HepG2 (cell line): ENCODE results near the gene ANK3. TPM values are rescaled to one million over a fixed set of nuclear protein-coding genes. Genes with fewer than 3 reads are reported as not detected.

Experiments
- ATAC-seq: fragments of 200-7000 bp; cut with Tn5 transposase; 3 replicates; pipeline ENCODE4 v1.9.1; 2020; ENCODE audit warnings: mild to moderate bottlenecking, moderate library complexity
- BruUV-seq: library from RNA; stranded (reverse); fragments of 400-500 nt; replicated peaks from 2 replicates; lab custom pipeline; 2021; lab: Mats Ljungman, UMichigan
- CTCF ChIA-PET: fragments of 300-600 bp; formaldehyde crosslinking; extraction: SDS; loops from one replicate; lab custom pipeline; 2021; ENCODE audit warnings: low total read pairs, inconsistent platforms, low intra/inter-chr PET ratio; lab: Yijun Ruan, JAX
- POLR2A ChIA-PET: fragments of 350-600 bp; sonication (Branson Sonifier 250); formaldehyde crosslinking; loops from one replicate; lab custom pipeline; 2020; ENCODE audit warnings: antibody characterized with exemption, inconsistent platforms; lab: Yijun Ruan, JAX
- DNase-seq: peaks from one replicate; pipeline ENCODE4 v3.0.0-alpha.2; 2015; ENCODE audit warnings: low spot score
- FAIRE-seq: peaks from 3 replicates; lab custom pipeline; 2011; peaks lifted over from hg19 to GRCh38; lab: Jason Lieb, UNC
- H2AFZ ChIP-seq: one replicate; pipeline ENCODE4 v1.6.1; 2011; ENCODE audit warnings: low read length, inconsistent platforms
- H3K27ac ChIP-seq: fragments of 300-600 bp; 3 replicates; pipeline ENCODE4 v1.8.0; 2011; ENCODE audit warnings: mixed run types, mild to moderate bottlenecking, mixed read lengths, low read length, inconsistent platforms; ENCODE audit not compliant: insufficient read depth; ENCODE audit errors: extremely low read length
- H3K27me3 ChIP-seq, 2 experiments: fragments of 200-600 bp in 1 of 2; 2 replicates in 1 of 2; 3 replicates in 1 of 2; pipeline versions ENCODE4 v1.6.0 to v1.8.0; 2011; ENCODE audit warnings: low read length in 2 of 2, mild to moderate bottlenecking in 2 of 2, moderate library complexity in 2 of 2, inconsistent platforms in 1 of 2; ENCODE audit not compliant: insufficient read depth in 2 of 2, control insufficient read depth in 1 of 2
- H3K36me3 ChIP-seq, 2 experiments: fragments of 200-600 bp in 1 of 2; replicated peaks in 1 of 2; 2 replicates in 1 of 2; 3 replicates in 1 of 2; pipeline versions ENCODE4 v1.5.1 to v1.8.0; 2011; ENCODE audit warnings: low read length in 2 of 2, inconsistent platforms in 1 of 2; ENCODE audit not compliant: insufficient read depth in 2 of 2, control insufficient read depth in 1 of 2
- H3K4me1 ChIP-seq: 2 replicates; pipeline ENCODE4 v1.5.1; 2012; ENCODE audit warnings: low read length, inconsistent platforms; ENCODE audit not compliant: insufficient read depth
- H3K4me2 ChIP-seq: 2 replicates; pipeline ENCODE4 v1.6.0; 2011; ENCODE audit warnings: low read depth, low read length, inconsistent platforms
- H3K4me3 ChIP-seq, 3 experiments: fragments of 200-600 bp in 1 of 3; sonication (generic), shearing (Covaris generic) in 1 of 3; replicated peaks in 1 of 3; 2 replicates each; pipeline ENCODE4 v1.5.1; 2011 to 2016; ENCODE audit warnings: low read length in 3 of 3, inconsistent platforms in 2 of 3, low read depth in 2 of 3, mild to moderate bottlenecking in 2 of 3, control low read depth in 1 of 3, mixed read lengths in 1 of 3; ENCODE audit not compliant: insufficient read depth in 1 of 3
- H3K79me2 ChIP-seq: one replicate; pipeline ENCODE4 v1.6.1; 2011; ENCODE audit warnings: low read length, inconsistent platforms; ENCODE audit not compliant: insufficient read depth
- H3K9ac ChIP-seq: 2 replicates; pipeline ENCODE4 v1.6.0; 2011; ENCODE audit warnings: mild to moderate bottlenecking, low read depth, low read length, inconsistent platforms; ENCODE audit not compliant: insufficient read depth
- H3K9me3 ChIP-seq: 2 replicates; pipeline ENCODE4 v1.5.1; 2012; ENCODE audit warnings: mild to moderate bottlenecking, low read length
- H4K20me1 ChIP-seq: 2 replicates; pipeline ENCODE4 v1.6.0; 2011; ENCODE audit warnings: inconsistent platforms, mild to moderate bottlenecking, low read length, moderate library complexity; ENCODE audit not compliant: insufficient read depth
- BRCA1 ChIP-seq: sonication (generic); formaldehyde crosslinking; IDR thresholded peaks from 2 replicates; pipeline ENCODE4 v1.4.0; 2020; ENCODE audit warnings: missing genetic modification reagents
- EHMT2 ChIP-seq: fragments of 200-600 bp; sonication (generic); IDR thresholded peaks from 2 replicates; pipeline ENCODE4 v1.7.0; 2017; ENCODE audit warnings: antibody characterized with exemption, low read depth, low read length, borderline replicate concordance
- TCF7 ChIP-seq: sonication (generic); IDR thresholded peaks from 2 replicates; pipeline ENCODE4 v1.6.1; 2016; ENCODE audit warnings: antibody characterized with exemption, low read depth
- THYN1 ChIP-seq: sonication (generic); formaldehyde crosslinking; IDR thresholded peaks from 2 replicates; pipeline ENCODE4 v1.8.1; 2023; ENCODE audit warnings: low read depth, mild to moderate bottlenecking, moderate library complexity, missing genetic modification reagents, borderline replicate concordance
- U2AF2 ChIP-seq: fragments of 200-400 bp; formaldehyde crosslinking; IDR thresholded peaks from 2 replicates; pipeline ENCODE4 v1.6.1; 2017; ENCODE audit warnings: low read depth, mild to moderate bottlenecking, low read length
- XRCC5 ChIP-seq: fragments of 200-400 bp; formaldehyde crosslinking; optimal IDR thresholded peaks from 2 replicates; pipeline ENCODE3; 2017; ENCODE audit warnings: mild to moderate bottlenecking, low read length
- ZNF749 ChIP-seq: sonication (generic); formaldehyde crosslinking; IDR thresholded peaks from 2 replicates; pipeline ENCODE4 v1.8.0; 2022; ENCODE audit warnings: mild to moderate bottlenecking, missing genetic modification reagents, moderate library complexity, borderline replicate concordance
- ZNF816 ChIP-seq: sonication (generic); formaldehyde crosslinking; IDR thresholded peaks from 2 replicates; pipeline ENCODE4 v1.8.0; 2022; ENCODE audit warnings: missing genetic modification reagents, mild to moderate bottlenecking, borderline replicate concordance
- WGBS: methylation state at CpG from one replicate; pipeline ENCODE4 v1.1.6; 2017; ENCODE audit warnings: low lambda C conversion rate; 5-methylcytosine and 5-hydroxymethylcytosine counted together
- in situ Hi-C: cut with HindIII; loops from 2 replicates; pipeline ENCODE4 v1.10.0; 2017; ENCODE audit warnings: low pct_unique_long_range_greater_than_20kb; ENCODE audit not compliant: extremely low pct_ligation_motif_present
- intact Hi-C: fragments of 100-400 bp; cut with micrococcal nuclease; formaldehyde crosslinking; loops from one replicate; pipeline ENCODE4 v1.10.0; 2022; ENCODE audit not compliant: unreplicated experiment
- polyA plus RNA-seq, 8 experiments: library from polyadenylated mRNA; depleted of rRNA in 3 of 8; stranded (reverse) in 7 of 8; unstranded in 1 of 8; fragments of >200 nt; fragmentation: Illumina TruSeq in 4 of 8; extraction: Trizol in 4 of 8; gene quantifications; 2 replicates each; pipeline versions ENCODE4 v1.2.1 to v1.2.3, GENCODE V29; 2011 to 2016; ENCODE audit warnings: low read depth in 4 of 8, missing spikeins in 1 of 8, mixed read lengths in 1 of 8; ENCODE audit not compliant: insufficient read depth in 1 of 8
- total RNA-seq, 5 experiments: library from RNA; depleted of rRNA; stranded (reverse); fragments of >200 nt; fragmentation: Illumina TruSeq; extraction: Trizol; gene quantifications; 2 replicates each; pipeline ENCODE4 v1.2.3, GENCODE V29; 2016; ENCODE audit warnings: low read depth in 1 of 5
- TF ChIP-seq, protein P1 (sequence below): sonication (generic); formaldehyde crosslinking; IDR thresholded peaks from 2 replicates; pipeline ENCODE4 v1.4.0; 2020; ENCODE audit warnings: missing genetic modification reagents
- TF ChIP-seq, protein P2 (sequence below): sonication (generic); formaldehyde crosslinking; IDR thresholded peaks from 2 replicates; pipeline ENCODE4 v1.4.0; 2020; ENCODE audit warnings: missing genetic modification reagents
- TF ChIP-seq, protein P3 (sequence below): sonication (generic); formaldehyde crosslinking; IDR thresholded peaks from 2 replicates; pipeline ENCODE4 v1.8.0; 2022; ENCODE audit warnings: mild to moderate bottlenecking, missing genetic modification reagents

Gene ANK3
- total and polyA plus RNA-seq, 2 of the 13 experiments (the other 11 are each of a cell fraction or from before 2014, with no cell fraction given), result not detected

DNA sequence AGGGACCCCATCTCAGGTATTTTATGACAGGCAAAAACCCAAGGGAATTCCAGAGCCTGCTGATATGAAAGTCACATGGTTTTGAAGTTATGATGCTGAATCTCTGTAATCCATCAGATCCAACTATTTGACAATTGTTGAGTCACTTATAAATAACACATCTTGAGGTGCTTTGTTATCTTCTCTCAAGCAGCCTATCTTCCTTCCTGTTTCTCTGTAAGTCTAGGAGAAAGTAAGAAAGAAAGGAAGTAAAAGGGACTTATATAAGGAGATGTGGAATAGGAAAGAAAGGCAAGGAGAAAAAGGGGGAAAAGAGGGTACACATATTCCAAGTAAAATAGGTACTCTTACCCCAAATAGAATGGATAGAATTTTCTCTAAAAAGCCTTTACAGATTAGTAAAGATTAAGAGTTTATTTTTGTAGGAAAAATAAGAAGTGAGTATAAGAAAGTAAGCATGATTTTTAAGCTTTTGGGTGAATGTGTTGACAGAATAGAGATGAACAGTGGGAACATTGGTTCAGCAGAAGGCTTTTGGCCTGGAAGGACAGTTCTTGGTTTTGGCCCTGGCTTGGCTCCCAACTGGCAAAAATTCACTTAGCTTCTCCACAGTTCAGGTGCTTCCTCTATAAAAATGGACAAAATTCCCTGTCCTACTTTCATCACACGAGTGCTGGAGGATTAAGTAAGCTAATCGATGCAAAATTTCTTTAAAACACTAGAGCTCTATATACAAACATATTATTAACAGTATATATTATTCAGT is 39.6 kb upstream of the ANK3 start:
- no peak for DNase-seq
- 0% methylated on average over 2 of the region's 2 CpGs for WGBS
- Histone ChIP-seq H3K4me1 (no peaks in the 10 kb centered on the region; the same call in 1 of the 2 replicates), H3K27ac (no peak overlapping the region), H3K9ac (no peak overlapping the region), H3K36me3 (no peaks in the 10 kb centered on the region), H3K9me3 (no peaks in the 10 kb centered on the region), H3K4me3 (no peak overlapping the region), H3K27me3 (no peaks in the 10 kb centered on the region), H2AFZ (no peak overlapping the region), H3K4me2 (no peak overlapping the region), H4K20me1 (no peaks in the 10 kb centered on the region), H3K79me2 (no peaks in the 10 kb centered on the region)
- POLR2A ChIA-PET, result no interaction called here
- BruUV-seq, result no TSS peak
- in situ Hi-C loops (no loop called here), intact Hi-C loops (no loop called here)
- no peak for FAIRE-seq
- ATAC-seq, result no peak
- CTCF ChIA-PET, result no interaction called here
- TF ChIP-seq BRCA1 (CRISPR knock-in tag) (no peak), EHMT2 (no peak), ZNF749 (CRISPR knock-in tag) (no peak), ZNF816 (no peak), U2AF2 (no peak), XRCC5 (no peak), THYN1 (no peak), TCF7 (no peak)
- TF ChIP-seq, protein P1, sequence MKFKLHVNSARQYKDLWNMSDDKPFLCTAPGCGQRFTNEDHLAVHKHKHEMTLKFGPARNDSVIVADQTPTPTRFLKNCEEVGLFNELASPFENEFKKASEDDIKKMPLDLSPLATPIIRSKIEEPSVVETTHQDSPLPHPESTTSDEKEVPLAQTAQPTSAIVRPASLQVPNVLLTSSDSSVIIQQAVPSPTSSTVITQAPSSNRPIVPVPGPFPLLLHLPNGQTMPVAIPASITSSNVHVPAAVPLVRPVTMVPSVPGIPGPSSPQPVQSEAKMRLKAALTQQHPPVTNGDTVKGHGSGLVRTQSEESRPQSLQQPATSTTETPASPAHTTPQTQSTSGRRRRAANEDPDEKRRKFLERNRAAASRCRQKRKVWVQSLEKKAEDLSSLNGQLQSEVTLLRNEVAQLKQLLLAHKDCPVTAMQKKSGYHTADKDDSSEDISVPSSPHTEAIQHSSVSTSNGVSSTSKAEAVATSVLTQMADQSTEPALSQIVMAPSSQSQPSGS, result no peak
- TF ChIP-seq, protein P2, sequence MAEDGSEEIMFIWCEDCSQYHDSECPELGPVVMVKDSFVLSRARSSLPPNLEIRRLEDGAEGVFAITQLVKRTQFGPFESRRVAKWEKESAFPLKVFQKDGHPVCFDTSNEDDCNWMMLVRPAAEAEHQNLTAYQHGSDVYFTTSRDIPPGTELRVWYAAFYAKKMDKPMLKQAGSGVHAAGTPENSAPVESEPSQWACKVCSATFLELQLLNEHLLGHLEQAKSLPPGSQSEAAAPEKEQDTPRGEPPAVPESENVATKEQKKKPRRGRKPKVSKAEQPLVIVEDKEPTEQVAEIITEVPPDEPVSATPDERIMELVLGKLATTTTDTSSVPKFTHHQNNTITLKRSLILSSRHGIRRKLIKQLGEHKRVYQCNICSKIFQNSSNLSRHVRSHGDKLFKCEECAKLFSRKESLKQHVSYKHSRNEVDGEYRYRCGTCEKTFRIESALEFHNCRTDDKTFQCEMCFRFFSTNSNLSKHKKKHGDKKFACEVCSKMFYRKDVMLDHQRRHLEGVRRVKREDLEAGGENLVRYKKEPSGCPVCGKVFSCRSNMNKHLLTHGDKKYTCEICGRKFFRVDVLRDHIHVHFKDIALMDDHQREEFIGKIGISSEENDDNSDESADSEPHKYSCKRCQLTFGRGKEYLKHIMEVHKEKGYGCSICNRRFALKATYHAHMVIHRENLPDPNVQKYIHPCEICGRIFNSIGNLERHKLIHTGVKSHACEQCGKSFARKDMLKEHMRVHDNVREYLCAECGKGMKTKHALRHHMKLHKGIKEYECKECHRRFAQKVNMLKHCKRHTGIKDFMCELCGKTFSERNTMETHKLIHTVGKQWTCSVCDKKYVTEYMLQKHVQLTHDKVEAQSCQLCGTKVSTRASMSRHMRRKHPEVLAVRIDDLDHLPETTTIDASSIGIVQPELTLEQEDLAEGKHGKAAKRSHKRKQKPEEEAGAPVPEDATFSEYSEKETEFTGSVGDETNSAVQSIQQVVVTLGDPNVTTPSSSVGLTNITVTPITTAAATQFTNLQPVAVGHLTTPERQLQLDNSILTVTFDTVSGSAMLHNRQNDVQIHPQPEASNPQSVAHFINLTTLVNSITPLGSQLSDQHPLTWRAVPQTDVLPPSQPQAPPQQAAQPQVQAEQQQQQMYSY (CRISPR knock-in tag), result no peak
- TF ChIP-seq, protein P3, sequence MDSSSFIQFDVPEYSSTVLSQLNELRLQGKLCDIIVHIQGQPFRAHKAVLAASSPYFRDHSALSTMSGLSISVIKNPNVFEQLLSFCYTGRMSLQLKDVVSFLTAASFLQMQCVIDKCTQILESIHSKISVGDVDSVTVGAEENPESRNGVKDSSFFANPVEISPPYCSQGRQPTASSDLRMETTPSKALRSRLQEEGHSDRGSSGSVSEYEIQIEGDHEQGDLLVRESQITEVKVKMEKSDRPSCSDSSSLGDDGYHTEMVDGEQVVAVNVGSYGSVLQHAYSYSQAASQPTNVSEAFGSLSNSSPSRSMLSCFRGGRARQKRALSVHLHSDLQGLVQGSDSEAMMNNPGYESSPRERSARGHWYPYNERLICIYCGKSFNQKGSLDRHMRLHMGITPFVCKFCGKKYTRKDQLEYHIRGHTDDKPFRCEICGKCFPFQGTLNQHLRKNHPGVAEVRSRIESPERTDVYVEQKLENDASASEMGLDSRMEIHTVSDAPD (CRISPR knock-in tag), result no peak
